Measurements from ENCODE around the gene C1orf122. TPM values are rescaled to one million over a fixed set of nuclear protein-coding genes. Genes with fewer than 3 reads are reported as not detected.
A peak's percentile ranks its signal among the peaks of the same experiment; 100 is the strongest.

C1orf122 gene
- total RNA-seq (2022) (37.7 and 41.0 TPM in 2 replicates), Bru-seq, nascent RNA (percentile 59 among the genes with signal in this experiment), BruChase-seq, experiment 1, labeled RNA remaining after a 2-hour chase (percentile 57 among the genes with signal in this experiment), BruChase-seq, experiment 2, labeled RNA remaining after a 6-hour chase (percentile 77 among the genes with signal in this experiment)
- long read RNA-seq, transcript C1orf122-201 (3 exons, 973 nt), result minor isoform, 9 of 132 reads
- long read RNA-seq, transcript C1orf122-204 (3 exons, 1,234 nt), result major isoform, 105 of 132 reads
- long read RNA-seq, transcript C1orf122-202 (2 exons, 2,229 nt), result minor isoform, 13 of 132 reads
- long read RNA-seq, partial matches to known transcripts, result 1 of 132 reads
- long read RNA-seq, other reads (novel, unspliced or antisense), result 4 of 132 reads

- Mint-ChIP-seq H3K27me3 (ENCODE audit: insufficient read depth, unreplicated experiment) (no peaks in the 10 kb centered on the region), H3K4me3 (ENCODE audit: unreplicated experiment) (peak within 1 kb of the TSS; percentile 94), H3K36me3 (ENCODE audit: insufficient read depth, unreplicated experiment) (peaks cover 79% of the 10 kb centered on the region), H3K9me3 (ENCODE audit: unreplicated experiment) (no peaks in the 10 kb centered on the region), H3K27ac (ENCODE audit: unreplicated experiment) (peak within 1 kb of the TSS; percentile 96), H3K4me1 (ENCODE audit: low read depth, unreplicated experiment) (no peaks in the 10 kb centered on the region)
- TF ChIP-seq CTCF (IDR thresholded peaks at IDR 0.05; ENCODE audit: insufficient read depth in 1 of 2, low read depth in 1 of 2, low read length in 1 of 2, severe bottlenecking in 1 of 2, unreplicated experiment in 1 of 2), result peak in 1 of 2 experiments; percentile 4
- intact Hi-C loops (cut with micrococcal nuclease; ENCODE audit: unreplicated experiment), result no loop called here
- Histone ChIP-seq H3K4me1 (peaks cover 10% of the 10 kb centered on the region; the same call in 1 of the 2 replicates), H3K27me3 (replicated peaks; ENCODE audit: control insufficient read depth, insufficient read depth, low read length) (no peaks in the 10 kb centered on the region), H3K36me3 (ENCODE audit: control insufficient read depth, insufficient read depth, low read length) (no peaks in the 10 kb centered on the region), H3K9me3 (no peaks in the 10 kb centered on the region), H3K4me3 (ENCODE audit: low read depth, low read length) (peak within 1 kb of the TSS; percentile 70)
- BruUV-seq (replicated peaks), result no TSS peak
- ChIA-PET CTCF (interaction anchor here (0.5 to 1.3 kb wide), 7 partner anchors 14 to 373 kb away, joined by 3 to 8 read pairs (median 4); partner anchors contain the start of genes MANEAL and MTF1), POLR2A (interaction anchor here (0.6 to 1.8 kb wide), 6 partner anchors 10 to 203 kb away, joined by 3 to 9 read pairs (median 4); partner anchors contain the start of genes CDCA8 and MTF1)
- peak; percentile 89 to 91 for DNase-seq
Measured at GRCh38 chr1:37807555-37808368, at the start of gene C1orf122, which contains the start of gene YRDC. TSS of gene C1orf122 (plus strand) at chr1:37807790. CDS start at chr1:37808405, 615 bp downstream. TSS of gene YRDC (minus strand) at chr1:37808208. CDS start at chr1:37808180, 28 bp downstream.

- ChIA-PET POLR2A (no interaction called here), CTCF (no interaction called here)
- H3K27me3 Mint-ChIP-seq (ENCODE audit: insufficient read depth, unreplicated experiment), result peaks cover 5% of the 10 kb centered on the region
- Histone ChIP-seq H3K9me3 (no peaks in the 10 kb centered on the region), H3K4me3 (ENCODE audit: low read depth, low read length) (no peak overlapping the region), H3K4me1 (no peaks in the 10 kb centered on the region), H3K36me3 (ENCODE audit: control insufficient read depth, insufficient read depth, low read length) (no peaks in the 10 kb centered on the region), H3K27me3 (replicated peaks; ENCODE audit: control insufficient read depth, insufficient read depth, low read length) (no peaks in the 10 kb centered on the region)
- no TSS peak for BruUV-seq (replicated peaks)
- no peaks in the 10 kb centered on the region for H3K4me1 Mint-ChIP-seq (ENCODE audit: low read depth, unreplicated experiment)
- no peaks in the 10 kb centered on the region for H3K36me3 Mint-ChIP-seq (ENCODE audit: insufficient read depth, unreplicated experiment)
- intact Hi-C loops (cut with micrococcal nuclease; ENCODE audit: unreplicated experiment), result no loop called here
- H3K4me3 Mint-ChIP-seq (ENCODE audit: unreplicated experiment), result no peak overlapping the region
- no peak for DNase-seq
- H3K9me3 Mint-ChIP-seq (ENCODE audit: unreplicated experiment), result no peaks in the 10 kb centered on the region
- no peak for TF ChIP-seq CTCF (IDR thresholded peaks at IDR 0.05; ENCODE audit: insufficient read depth in 1 of 2, low read depth in 1 of 2, low read length in 1 of 2, severe bottlenecking in 1 of 2, unreplicated experiment in 1 of 2)
- H3K27ac Mint-ChIP-seq (ENCODE audit: unreplicated experiment), result no peak overlapping the region
Measured at GRCh38 chr1:37759451-37759850, 48.1 kb upstream of the C1orf122 start.

- no peaks in the 10 kb centered on the region for H3K9me3 Mint-ChIP-seq (ENCODE audit: unreplicated experiment)
- Histone ChIP-seq H3K27me3 (replicated peaks; ENCODE audit: control insufficient read depth, insufficient read depth, low read length) (no peaks in the 10 kb centered on the region), H3K4me3 (ENCODE audit: low read depth, low read length) (no peak overlapping the region), H3K4me1 (no peaks in the 10 kb centered on the region), H3K9me3 (no peaks in the 10 kb centered on the region), H3K36me3 (ENCODE audit: control insufficient read depth, insufficient read depth, low read length) (no peaks in the 10 kb centered on the region)
- no peaks in the 10 kb centered on the region for H3K36me3 Mint-ChIP-seq (ENCODE audit: insufficient read depth, unreplicated experiment)
- no peak for DNase-seq
- no peak overlapping the region for H3K27ac Mint-ChIP-seq (ENCODE audit: unreplicated experiment)
- no peaks in the 10 kb centered on the region for H3K4me1 Mint-ChIP-seq (ENCODE audit: low read depth, unreplicated experiment)
- no peak for TF ChIP-seq CTCF (IDR thresholded peaks at IDR 0.05; ENCODE audit: insufficient read depth in 1 of 2, low read depth in 1 of 2, low read length in 1 of 2, severe bottlenecking in 1 of 2, unreplicated experiment in 1 of 2)
- ChIA-PET POLR2A (no interaction called here), CTCF (no interaction called here)
- BruUV-seq (replicated peaks), result no TSS peak
- no peak overlapping the region for H3K4me3 Mint-ChIP-seq (ENCODE audit: unreplicated experiment)
- H3K27me3 Mint-ChIP-seq (ENCODE audit: insufficient read depth, unreplicated experiment), result peaks cover 8% of the 10 kb centered on the region
- intact Hi-C loops (cut with micrococcal nuclease; ENCODE audit: unreplicated experiment), result no loop called here
Measured at GRCh38 chr1:37761416-37762095, 46.0 kb upstream of the C1orf122 start.
